SHP77 treated with DMSO at 0.1 percent for 48 hours (cell line): ENCODE measurements around the gene DENND6B.

ENCODE experiments used
- DNase-seq: peaks from one replicate; lab custom pipeline; 2025; lab: John Stamatoyannopoulos, UW

Gene DENND6B

DNA sequence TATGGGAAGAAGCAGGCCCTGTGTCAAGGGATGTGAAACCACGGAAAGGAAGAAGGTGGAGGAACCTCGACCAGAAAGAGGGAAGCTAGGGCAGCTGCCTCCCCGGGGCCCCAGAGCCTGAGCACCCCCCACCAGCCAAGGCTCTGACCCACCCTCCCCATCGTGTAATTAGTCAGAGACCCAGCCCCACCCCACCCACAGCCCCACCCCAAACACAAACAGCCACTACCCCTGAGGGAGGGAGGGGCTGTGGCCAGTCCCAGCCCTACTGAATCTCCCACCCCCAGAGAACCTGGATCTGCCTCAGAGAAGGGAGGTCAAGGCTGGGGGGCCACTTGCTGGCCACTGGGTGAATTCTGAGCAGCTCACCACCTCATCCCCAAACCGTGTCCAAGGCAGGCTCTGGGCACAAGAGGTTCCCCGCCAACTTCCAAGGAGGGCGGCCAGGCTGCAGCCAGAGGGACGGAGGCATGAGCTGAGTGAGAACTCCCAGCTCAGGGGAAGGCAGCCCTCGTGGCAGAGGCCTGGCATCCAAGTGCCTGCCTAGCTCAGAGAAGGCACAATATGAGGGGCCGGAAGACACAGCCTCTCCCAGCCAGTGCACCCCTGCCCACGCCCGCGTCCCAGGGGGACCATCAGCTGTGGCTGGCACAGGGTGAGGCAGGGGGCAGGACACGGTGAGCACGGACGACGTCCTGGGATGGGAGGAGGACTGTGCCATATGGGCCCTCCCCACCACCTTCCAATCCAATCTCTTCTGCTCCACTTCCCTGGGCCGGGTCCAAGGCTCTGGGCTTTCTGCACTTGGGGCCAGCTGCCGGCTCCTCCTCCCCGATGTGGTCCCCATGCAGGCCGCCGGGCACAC is 22.1 kb downstream of the DENND6B start:
- no peak for DNase-seq

DNA sequence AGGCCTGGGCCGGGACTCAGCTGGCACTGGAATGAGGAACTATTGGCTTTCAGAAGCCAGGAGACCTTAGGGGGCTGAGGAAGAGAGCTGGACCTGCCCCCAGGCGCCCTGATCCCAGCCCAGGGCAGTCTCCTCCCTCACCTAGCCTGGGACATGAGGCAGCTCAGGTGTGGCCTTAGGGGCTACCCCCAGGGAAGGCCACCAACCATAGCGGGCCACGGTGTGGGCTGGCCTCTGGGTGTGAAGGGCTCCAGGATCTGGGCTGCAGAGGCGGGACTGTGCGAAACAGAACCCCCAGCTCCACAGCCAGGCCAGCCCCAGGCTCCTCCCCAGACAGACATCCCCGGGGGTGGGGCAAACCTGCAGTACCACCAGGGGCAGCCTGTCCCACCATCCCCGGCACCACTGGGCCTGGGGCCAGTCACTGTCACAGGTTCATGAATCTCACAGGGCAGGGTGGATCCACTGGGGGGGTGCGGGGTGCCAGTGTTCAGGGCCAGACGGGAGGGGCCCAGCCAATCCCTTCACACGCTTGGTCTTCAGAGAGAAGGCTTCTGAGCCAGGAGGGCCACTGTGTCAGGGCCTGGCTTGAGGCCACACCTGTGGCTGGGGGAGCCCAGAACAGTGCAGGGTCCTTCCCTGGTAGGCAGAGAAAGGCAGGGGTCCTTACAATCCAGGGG is 22.8 kb downstream of the DENND6B start:
- no peak for DNase-seq

DNA sequence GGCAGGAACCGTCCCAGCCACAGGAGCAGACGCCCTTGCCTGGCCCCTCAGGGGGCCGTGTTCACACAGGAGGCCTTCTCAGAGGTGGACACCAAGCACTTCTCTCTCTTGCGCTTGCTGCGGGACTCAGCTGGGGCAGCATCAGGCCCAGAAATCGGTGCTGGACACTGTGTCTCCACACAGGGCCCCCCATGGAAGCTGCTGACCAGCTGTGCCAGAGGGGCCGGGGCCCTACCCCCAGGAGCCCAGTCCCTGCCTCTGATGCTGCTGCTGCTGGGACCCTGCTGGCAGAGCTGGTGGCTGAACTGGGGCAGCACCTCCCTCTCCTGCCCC is 23.3 kb downstream of the DENND6B start:
- no peak for DNase-seq

DNA sequence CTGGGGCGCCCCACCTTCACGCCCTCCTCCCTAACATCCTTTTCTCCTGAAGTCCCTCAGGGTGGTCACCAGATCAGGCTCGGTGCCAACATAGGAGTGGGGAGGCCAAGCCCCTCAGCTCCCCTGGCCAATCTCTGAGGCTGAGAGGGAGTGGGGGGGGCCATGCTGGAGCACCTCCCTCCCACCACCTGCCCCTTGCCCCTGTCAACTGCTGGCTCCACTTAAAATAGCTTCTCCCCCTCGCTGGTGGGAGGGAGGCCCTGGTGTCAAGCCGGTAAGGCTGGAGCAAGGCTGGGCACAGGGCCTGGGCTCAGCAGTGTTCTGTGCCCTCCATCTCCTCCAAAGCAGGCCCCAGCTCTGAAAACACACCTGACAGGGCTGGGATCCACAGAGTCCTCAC is 24.2 kb downstream of the DENND6B start:
- DNase-seq = no peak

DNA sequence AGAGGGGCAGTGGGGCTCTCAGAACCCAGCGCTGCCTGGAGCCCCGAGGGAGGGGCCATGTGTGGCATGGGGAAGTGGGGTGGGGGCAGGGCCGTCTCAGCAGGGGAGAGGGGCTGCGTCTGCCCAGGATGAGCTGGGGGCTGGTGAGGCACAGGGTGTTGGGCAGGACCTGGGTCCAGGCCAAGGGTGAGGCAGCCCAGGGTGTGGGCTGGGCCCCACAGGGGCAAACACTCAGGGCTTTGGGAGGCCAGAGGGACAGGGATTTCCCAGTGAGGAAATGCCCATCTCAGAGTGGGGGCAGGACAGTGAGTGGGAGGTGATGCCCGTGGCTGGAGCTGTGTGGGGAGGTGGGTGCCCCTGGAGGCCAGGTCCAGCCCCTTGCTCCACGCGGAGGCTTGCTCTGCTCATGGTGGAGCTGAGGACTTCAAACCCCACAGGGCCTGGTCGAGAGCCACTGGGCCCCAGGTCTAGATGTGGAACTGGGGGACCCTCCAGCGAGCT is 24.7 kb downstream of the DENND6B start:
- no peak for DNase-seq

DNA sequence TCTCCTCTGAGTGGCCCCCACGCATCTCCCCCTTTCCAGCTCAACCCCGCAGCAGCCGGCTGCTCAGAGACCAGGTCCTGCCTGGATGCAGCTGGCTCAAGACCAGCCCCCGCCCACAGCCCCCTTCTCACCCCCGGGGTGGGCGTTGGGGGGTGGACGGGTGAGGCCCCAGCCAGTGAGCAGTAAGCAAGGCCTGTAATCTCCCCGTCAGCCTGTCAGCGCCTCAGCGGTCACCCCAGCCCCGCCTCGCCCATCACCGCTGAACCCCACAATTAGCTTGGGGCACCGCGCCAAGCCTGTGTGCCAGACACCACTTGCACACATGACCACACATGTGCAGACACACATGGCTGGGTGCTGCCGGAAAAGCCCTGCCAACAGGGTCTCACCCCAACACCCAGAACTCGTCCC is 25.2 kb downstream of the DENND6B start:
- no peak for DNase-seq

DNA sequence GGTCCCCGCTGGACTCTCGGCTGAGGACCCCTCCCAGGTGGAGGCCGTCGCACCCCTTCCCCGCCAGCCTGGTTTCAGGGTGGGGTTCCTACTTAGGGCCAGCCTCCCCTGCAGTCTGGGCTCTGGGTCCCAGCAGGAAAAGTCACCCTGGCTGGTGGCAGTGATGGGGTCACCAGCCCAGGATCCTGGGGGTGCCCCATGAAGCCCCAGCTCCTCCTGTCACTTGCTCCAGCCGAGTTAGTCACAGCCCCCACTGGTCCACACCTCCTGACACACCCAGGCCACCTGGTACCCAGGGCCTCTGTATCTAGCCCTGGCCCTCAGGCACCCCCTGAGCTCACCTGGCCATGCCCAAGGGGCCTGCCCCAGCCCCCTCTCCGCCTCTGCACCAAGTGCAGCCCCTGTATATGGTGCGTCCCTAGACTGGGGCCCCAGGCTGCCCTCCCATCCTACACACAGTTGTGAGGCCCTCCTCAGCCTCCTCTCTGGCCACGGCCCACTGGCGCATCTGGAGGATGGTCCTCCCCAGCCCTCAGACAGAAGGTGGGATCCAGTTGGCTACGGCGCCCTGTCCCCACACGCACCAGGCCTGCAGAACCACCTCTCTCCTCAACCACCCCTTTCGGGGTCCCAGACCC is 26.1 kb downstream of the DENND6B start:
- DNase-seq = no peak

DNA sequence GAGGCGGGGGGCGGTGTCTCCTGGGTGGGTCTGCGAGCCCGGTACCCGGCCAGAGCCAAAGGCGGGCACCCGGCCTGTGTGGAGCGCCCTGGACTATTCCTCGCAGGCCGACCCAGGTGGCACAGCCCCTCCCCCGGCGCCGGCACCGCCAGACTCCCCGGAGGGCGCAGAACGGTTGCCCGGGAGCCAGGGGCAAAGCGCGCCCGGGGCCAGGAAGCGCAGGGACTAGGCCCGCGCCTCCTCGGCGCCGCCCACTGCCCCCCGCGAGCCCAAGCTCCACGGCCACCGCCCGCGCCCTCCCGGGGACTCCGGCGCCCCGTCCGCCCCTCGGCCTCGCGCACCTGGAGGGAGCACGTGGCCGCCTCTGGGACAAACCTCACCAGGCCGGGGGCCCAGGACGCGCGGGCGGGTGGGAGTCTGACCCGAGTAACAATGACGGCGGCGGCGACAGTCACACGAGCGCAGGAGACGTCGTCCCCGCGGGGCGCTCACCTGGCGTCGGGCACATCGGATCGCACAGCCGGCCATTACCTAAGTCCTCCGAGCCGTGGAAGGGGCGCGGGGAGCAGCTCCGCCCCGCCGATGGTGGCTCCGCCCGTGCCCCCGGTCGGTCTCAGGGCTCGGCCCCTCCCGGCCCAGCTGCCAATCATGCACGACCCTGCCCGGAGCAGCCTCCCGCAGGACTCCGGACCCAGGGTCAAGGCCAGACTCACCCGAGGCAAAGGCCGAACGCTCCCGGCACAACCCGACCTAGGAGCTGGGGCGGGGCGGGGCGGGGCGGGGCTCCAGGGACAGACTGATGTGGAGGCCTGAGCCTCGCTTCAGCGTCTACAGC is 26.8 kb downstream of the DENND6B start:
- no peak for DNase-seq

DNA sequence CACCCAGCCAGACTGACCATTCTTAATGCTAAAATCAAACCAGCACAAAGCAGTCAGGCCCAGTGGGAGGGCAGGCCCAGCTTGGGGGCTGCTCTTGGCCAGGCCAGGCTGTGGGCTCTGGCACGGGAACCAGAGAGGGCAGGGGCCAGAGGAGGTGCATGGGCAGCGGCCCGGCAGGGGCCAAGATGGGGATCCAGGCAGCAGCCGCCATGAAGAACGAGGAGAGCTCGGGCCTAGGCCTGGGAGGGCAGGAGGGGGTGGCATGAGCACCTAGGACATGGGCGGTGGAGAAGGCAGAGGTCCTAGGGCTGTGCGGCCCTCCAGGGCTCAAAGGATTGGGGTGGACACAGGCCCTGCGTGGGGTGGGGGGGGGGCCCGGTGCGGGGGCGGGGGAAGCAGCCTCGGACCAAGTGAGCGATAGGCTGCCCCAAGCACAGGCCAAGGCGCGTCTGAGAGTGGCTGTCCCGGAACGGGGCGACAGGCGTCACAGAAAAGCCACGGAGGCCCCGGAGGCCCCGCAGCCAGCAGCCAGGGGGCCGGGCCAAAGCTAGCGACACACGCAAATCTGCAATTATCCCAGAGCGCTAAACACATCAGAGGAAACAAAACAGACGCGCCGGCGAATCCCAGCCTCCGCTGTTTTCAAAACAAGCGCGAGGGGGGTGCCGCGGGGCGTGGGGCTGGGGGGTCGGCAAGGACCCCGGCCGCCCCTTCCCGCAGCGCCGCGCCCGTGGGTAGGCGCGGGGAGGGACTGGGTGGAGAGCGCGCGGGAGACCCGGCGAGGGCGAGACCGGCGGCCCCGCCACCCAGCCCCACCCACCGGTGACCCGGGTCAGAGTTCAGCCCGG is 27.7 kb downstream of the DENND6B start:
- no peak for DNase-seq

DNA sequence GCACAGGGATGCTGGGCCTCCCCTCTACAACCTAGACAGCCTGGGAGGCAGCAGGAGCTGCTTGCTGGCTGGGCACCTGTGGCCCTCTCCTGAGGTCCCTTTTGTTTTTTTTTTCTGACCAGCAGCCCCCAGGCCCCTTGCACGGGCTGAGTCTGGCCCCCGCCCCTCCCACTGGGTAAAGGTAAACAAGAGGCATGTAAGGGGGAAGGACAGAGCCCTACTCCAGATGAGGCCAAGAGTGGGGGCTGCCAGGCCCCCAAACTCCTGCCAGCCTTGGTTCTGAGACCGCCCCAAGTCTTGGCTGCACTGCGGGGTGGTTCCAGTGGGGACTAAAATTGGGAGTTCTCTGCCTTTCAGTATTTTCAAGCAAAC is 28.6 kb downstream of the DENND6B start:
- DNase-seq = no peak

DNA sequence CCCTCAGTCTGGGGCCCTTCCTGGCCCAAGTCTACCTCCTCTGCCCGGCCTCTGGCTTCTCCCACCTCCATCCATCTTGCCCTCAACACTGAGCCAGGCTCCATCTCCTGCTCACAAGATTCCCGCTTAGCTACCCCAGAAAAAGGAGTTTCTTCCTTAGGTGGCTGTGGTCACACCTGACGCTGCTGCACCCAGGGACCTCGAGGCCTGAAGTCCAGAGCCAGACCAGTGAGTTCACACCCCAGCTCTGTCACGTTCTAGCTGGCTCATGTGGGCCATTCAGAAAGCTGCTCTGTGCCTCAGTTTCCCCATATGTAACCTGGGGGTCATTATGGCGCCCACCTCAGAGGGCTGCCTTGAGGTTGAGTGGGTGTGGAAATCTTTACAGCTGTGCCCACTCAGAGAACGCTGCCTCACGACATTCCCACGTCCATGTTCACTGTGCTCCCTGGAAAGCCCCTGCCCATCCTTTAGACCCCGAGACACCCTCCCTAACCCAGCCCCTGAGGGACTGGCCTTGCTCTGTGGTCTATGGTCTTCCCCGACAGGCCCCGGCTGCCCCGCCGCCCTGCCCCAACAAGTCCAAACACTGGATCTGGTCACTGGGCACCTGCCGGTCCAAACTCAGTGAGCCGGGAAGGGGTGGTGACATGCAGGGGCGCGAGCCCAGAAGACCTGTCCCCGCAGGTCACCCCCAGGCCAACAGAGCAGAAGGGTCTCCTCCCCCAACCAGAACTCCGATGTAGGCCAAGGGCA is 29.1 kb downstream of the DENND6B start:
- DNase-seq = no peak

DNA sequence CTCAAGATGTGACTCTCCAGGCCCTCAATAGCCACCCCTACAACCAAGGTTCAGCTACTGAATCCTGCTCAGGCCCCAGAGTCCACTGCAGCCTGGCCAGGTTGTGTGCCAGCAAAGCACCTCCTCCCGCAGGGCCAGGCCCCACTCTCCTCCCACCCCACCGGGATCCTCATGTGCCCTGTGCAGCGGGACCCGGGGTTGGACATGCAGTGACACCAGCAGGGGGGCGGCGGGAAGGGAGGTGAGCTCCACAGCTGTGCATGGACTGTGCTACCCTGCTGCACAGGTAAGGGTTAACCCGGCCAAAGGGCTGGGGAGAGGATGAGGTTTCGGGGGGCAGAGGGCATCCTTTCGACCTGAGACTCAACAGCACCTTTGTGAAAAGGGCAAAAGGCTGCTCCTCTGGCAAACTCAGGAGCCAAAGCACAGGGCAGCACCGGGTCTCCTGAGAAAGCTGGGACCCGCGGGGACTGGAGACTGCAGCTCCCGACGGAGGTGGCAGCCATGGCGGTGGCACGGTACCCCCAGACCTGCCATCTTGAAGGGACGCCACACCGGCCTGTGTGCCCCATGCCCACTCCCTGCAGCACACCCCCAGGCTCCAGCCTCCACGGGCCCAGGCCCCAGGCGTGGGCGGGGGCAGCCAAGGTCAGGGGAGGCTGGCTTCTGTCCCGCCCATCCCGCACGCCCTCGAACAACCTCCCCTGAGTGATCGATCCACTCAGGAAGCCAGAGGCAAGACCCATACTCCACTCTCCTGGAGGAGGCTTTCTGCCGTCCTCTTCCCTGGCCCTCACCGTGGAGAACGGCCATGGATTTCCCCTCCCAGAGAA is 29.9 kb downstream of the DENND6B start:
- DNase-seq = no peak

DNA sequence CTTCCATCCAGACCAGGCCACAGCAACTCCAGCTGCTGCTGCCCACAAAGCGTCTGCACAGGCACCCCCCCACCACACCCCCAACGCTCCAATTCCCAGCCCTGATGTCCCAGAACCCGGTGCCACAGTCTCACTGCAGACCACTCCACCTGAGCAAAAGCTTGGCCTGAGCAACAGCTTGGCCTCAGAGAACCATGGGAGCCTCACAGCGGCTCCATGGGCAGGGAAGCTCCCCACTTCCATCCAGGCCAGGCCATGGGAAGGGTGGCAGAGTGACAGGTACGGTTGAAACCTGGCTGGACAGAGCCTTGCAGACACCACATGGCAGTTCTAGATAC is 32.5 kb downstream of the DENND6B start:
- no peak for DNase-seq

DNA sequence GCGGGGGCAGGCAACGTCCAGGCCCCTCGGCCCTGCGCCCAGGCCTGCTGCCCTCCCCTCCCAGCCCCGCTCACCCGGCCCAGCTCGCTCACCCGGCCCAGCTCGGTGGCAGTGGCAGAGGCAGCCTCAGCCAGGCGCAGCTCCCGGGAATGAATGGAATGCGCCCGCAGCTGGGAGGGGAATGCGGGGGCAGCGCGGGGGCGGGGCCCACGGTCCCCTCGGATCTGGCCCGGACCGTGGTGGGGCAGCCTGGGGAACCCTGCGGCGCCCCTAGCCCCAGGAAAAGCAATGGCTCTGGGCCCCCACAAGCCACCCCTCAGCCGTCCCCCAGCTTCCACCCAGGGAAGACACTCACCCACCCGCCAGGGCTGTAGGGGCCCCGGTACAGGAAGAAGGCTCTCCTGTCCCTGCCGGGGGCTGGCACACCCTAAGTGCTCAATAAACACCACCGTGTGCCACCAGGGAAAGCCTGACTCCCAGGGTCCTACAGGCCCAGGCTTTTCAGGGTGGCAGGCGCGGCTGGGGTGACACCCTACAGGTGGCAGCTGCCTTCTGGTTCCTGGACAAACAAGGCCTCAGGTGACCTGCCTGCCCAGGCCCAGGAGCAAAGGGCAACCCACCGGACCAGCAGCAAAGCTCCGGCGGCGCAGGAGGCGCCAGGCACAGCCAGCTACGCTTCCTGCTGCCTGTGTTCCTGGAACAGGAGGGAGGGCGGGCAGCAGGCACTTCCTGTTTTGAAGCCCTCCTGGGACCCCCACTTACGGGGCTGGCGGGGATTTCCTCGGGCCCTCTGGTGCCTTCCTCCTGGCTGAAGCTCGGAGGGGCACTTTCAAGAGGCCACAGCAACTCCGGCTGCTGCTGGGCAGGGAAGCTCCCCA is 33.1 kb downstream of the DENND6B start:
- no peak for DNase-seq

DNA sequence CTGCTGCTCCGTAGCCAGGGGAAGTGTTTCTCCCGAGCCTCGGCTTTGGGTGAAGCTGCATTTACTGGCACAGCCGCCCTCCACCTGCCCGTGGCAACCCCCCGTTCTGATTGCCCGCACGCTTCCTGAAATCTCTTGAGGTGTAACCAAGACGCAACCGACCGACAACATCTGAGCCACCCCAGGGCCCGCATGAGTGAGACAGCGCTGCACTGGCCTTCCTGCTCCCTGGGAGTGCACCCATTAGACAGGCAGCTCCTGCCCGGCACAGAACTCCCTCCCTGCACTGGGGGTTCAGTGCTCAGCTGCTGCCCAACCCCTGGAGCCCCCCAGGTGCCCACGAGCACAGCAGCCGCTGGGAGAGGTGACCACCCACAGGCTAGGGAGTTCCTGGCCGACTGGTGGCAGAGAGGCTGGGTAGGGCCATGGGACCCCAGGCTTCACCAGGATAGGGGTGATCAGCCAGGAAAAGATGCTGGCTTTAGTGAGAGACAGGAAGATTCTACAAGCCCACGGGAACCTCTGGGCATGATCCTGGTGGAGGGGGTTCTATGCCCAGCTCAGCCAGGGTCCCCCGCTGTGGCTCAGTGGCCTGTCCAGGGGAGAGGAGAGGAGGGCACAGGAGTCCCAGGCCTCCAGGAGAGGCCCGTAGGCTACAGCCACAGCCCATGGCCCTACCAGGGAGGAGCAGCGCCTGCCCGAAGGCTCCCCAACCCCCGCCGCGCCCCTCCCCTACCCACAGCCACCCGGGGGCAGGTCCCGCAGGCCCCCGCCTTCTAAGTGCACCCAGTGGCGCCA is 34.0 kb downstream of the DENND6B start:
- no peak for DNase-seq

DNA sequence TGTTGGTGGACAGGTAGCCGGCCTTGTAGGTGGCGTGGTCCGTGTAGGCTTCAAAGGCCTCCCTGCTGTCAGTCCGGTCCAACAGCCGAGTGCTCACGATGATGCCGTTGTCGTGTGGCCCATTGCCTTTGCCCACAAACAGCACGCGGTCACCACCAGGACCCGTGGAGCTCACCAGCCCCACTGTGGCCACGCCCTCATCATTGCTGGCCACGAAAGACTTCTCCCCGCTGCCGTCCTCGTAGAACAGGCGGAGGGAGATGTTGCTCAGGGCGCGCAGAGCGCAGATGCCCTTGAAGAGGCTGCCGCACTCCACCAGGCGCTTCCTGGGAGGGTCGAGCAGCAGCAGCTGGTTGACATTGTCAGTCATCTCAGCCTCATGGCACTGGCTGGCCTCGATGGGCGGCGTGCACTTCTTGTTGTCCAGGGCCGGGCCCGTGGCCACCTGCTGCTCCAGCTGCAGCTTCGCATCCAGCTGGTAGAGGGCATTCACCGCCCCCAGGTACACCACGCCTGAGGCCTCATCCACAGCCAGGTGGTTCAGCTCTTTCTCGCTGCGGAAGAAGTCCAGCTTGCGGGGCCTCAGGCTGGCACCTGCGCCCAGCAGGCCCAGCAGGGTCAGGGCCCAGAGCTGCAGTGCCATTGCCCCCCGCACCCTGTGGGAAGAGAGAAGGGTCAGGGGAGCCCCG is 36.7 kb downstream of the DENND6B start:
- peak; percentile 21 for DNase-seq
